Endothelial cell of umbilical vein (primary cell): ENCODE results near the gene GRIK1. TPM values are rescaled to one million over a fixed set of nuclear protein-coding genes. Genes with fewer than 3 reads are reported as not detected.

ENCODE experiments used
- BruUV-seq: library from RNA; stranded (reverse); fragments of 400-500 nt; replicated peaks from 2 replicates; lab custom pipeline; 2021; lab: Mats Ljungman, UMichigan
- CTCF ChIA-PET: fragments of 300-600, 350-600 bp; sonication (Branson Sonifier 250); formaldehyde crosslinking; loops from one replicate; lab custom pipeline; 2021; ENCODE audit warnings: antibody characterized with exemption, inconsistent platforms; lab: Charles Lee
- POLR2A ChIA-PET: fragments of 300-600, 350-600 bp; sonication (Branson Sonifier 250); formaldehyde crosslinking; loops from one replicate; lab custom pipeline; 2021; ENCODE audit warnings: antibody characterized with exemption, inconsistent platforms; lab: Charles Lee
- DNase-seq: peaks from one replicate; pipeline ENCODE4 v3.0.0-alpha.2; 2011; ENCODE audit warnings: low read depth, low spot score
- FAIRE-seq: peaks from 2 replicates; lab custom pipeline; 2011; peaks lifted over from hg19 to GRCh38; lab: Jason Lieb, UNC
- H2AFZ ChIP-seq: 2 replicates; pipeline ENCODE4 v1.6.0; 2012; ENCODE audit warnings: low read depth, low read length, control low read depth, inconsistent platforms
- H3K27ac ChIP-seq: 2 replicates; pipeline ENCODE4 v1.5.1; 2011; ENCODE audit warnings: low read depth, mild to moderate bottlenecking, control low read depth, low read length, moderate library complexity; ENCODE audit not compliant: insufficient read depth
- H3K27me3 ChIP-seq, 2 experiments: 2 replicates each; pipeline versions ENCODE4 v1.6.0 to v1.6.1; 2011; ENCODE audit warnings: low read length in 2 of 2, mixed read lengths in 1 of 2; ENCODE audit not compliant: control insufficient read depth in 2 of 2, insufficient read depth in 2 of 2
- H3K36me3 ChIP-seq, 2 experiments: 2 replicates in 1 of 2; 3 replicates in 1 of 2; pipeline ENCODE4 v1.5.1; 2011; ENCODE audit warnings: low read length in 2 of 2, mild to moderate bottlenecking in 1 of 2, moderate library complexity in 1 of 2; ENCODE audit not compliant: control insufficient read depth in 2 of 2, insufficient read depth in 2 of 2; ENCODE audit errors: extremely low read depth in 1 of 2
- H3K4me1 ChIP-seq: 3 replicates; pipeline ENCODE4 v1.5.1; 2011; ENCODE audit warnings: mild to moderate bottlenecking, low read length; ENCODE audit not compliant: control insufficient read depth, insufficient read depth; ENCODE audit errors: extremely low read depth
- H3K4me2 ChIP-seq: 2 replicates; pipeline ENCODE4 v1.6.1; 2011; ENCODE audit warnings: low read length, control low read depth, mixed read lengths; ENCODE audit not compliant: insufficient read depth
- H3K4me3 ChIP-seq, 3 experiments: fragments of 200-600 bp in 1 of 3; sonication (generic), shearing (Covaris generic) in 1 of 3; replicated peaks in 1 of 3; 2 replicates each; pipeline ENCODE4 v1.5.1; 2011 to 2016; ENCODE audit warnings: control low read depth in 3 of 3, low read length in 3 of 3, mild to moderate bottlenecking in 2 of 3, inconsistent platforms in 1 of 3, low read depth in 1 of 3, moderate library complexity in 1 of 3; ENCODE audit not compliant: insufficient read depth in 1 of 3
- H3K79me2 ChIP-seq: 2 replicates; pipeline ENCODE4 v1.6.0; 2012; ENCODE audit warnings: low read length, inconsistent platforms; ENCODE audit not compliant: control insufficient read depth, insufficient read depth
- H3K9ac ChIP-seq: replicated peaks from 2 replicates; pipeline ENCODE3; 2011; ENCODE audit warnings: low read length, control low read depth; ENCODE audit not compliant: insufficient read depth; ENCODE audit errors: extremely low read depth
- H3K9me1 ChIP-seq: replicated peaks from 3 replicates; pipeline ENCODE4 v1.6.0; 2011; ENCODE audit warnings: mild to moderate bottlenecking, low read length; ENCODE audit not compliant: control insufficient read depth, insufficient read depth; ENCODE audit errors: extremely low read depth
- H3K9me3 ChIP-seq: replicated peaks from 2 replicates; pipeline ENCODE4 v1.5.1; 2012; ENCODE audit warnings: low read length, inconsistent platforms; ENCODE audit not compliant: control insufficient read depth, insufficient read depth
- H4K20me1 ChIP-seq: replicated peaks from 2 replicates; pipeline ENCODE3; 2011; ENCODE audit warnings: mild to moderate bottlenecking, low read length; ENCODE audit not compliant: control insufficient read depth, insufficient read depth; ENCODE audit errors: extremely low read depth
- EZH2 ChIP-seq: IDR thresholded peaks from 2 replicates; pipeline ENCODE4 v1.6.1; 2012; ENCODE audit warnings: borderline replicate concordance, low read depth, mild to moderate bottlenecking, moderate library complexity, low read length, inconsistent platforms; ENCODE audit not compliant: severe bottlenecking
- FOS ChIP-seq: IDR thresholded peaks from 2 replicates; pipeline ENCODE4 v1.6.1; 2011; ENCODE audit warnings: mild to moderate bottlenecking, low read length, moderate library complexity, borderline replicate concordance; ENCODE audit not compliant: insufficient read depth
- GATA2 ChIP-seq: IDR thresholded peaks from 2 replicates; pipeline ENCODE4 v1.7.0; 2011; ENCODE audit warnings: low read depth, mild to moderate bottlenecking, moderate library complexity, mixed read lengths, low read length; ENCODE audit not compliant: insufficient read length, insufficient read depth
- JUN ChIP-seq: IDR thresholded peaks from 2 replicates; pipeline ENCODE4 v1.6.1; 2011; ENCODE audit warnings: borderline replicate concordance, low read depth; ENCODE audit not compliant: insufficient read length, insufficient read depth
- MYC ChIP-seq: IDR thresholded peaks from one replicate; pipeline ENCODE4 v1.6.1; 2011; ENCODE audit warnings: mild to moderate bottlenecking, low read depth, low read length
- POLR2A ChIP-seq: IDR thresholded peaks from 2 replicates; pipeline ENCODE4 v1.6.1; 2012; ENCODE audit warnings: low read depth, mild to moderate bottlenecking, control low read depth, low read length
- POLR2AphosphoS5 ChIP-seq: IDR thresholded peaks from 2 replicates; pipeline ENCODE4 v1.6.1; 2012; ENCODE audit warnings: low read depth, mild to moderate bottlenecking, control low read depth, low read length, moderate library complexity; ENCODE audit not compliant: insufficient read depth
- dilution Hi-C: fragments of 300-500 bp; cut with MboI; formaldehyde crosslinking; loops from one replicate; pipeline ENCODE4 v1.15.0; 2019; ENCODE audit warnings: low sequenced_read_pairs; ENCODE audit not compliant: extremely low pct_ligation_motif_present
- intact Hi-C: fragments of 100-400 bp; cut with micrococcal nuclease; formaldehyde crosslinking; loops from one replicate; pipeline ENCODE4 v1.10.0; 2022
- polyA plus RNA-seq, 4 experiments: library from polyadenylated mRNA; depleted of rRNA in 3 of 4; stranded (reverse) in 3 of 4; unstranded in 1 of 4; fragments of >200 nt; gene quantifications; 2 replicates each; pipeline versions ENCODE4 v1.2.1 to v1.2.3, GENCODE V29; 2011 to 2012; ENCODE audit warnings: missing spikeins in 1 of 4
- total RNA-seq: library from RNA; stranded (reverse); gene quantifications from 2 replicates; pipeline ENCODE4 v1.2.3, GENCODE V29; 2021
- TF ChIP-seq, protein P1 (sequence below): IDR thresholded peaks from 2 replicates; pipeline ENCODE4 v1.6.1; 2011; ENCODE audit not compliant: insufficient read depth, insufficient read length
- TF ChIP-seq, protein P2 (sequence below), 2 donors: IDR thresholded peaks; 1 replicate in 1 of 2; 2 replicates in 1 of 2; pipeline ENCODE4 v1.5.1; 2011; ENCODE audit warnings: low read length in 2 of 2, mild to moderate bottlenecking in 2 of 2, moderate library complexity in 2 of 2, control low read depth in 1 of 2, inconsistent platforms in 1 of 2, low read depth in 1 of 2; ENCODE audit not compliant: insufficient read depth in 1 of 2; ENCODE audit errors: extremely low read depth in 1 of 2

The GRIK1 gene
- total and polyA plus RNA-seq, 2 donors (not counting 3 experiments of a cell fraction or from before 2014, with no cell fraction given), result not detected

DNA sequence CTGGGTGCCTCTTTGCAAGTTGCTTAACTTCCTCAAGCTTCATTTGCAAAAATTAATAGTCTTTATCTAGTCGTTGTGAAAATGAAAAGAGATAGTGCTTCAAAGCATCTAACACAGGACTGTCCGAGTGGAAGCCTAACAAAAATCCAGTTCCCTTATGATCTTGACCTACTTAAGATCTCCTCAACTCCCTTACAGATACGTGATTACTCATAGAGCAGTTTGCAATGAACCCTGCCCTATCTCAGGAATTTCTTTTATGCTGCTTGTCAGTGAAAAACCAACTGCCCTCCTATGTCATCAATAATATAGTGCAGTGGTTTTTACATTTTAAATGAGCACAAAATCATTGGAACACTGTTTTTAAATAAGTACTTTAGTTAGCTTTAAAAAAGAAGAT is 326.8 kb downstream of the GRIK1 start:
- Histone ChIP-seq H3K79me2 (no peaks in the 10 kb centered on the region), H2AFZ (no peak overlapping the region), H3K9ac (no peak overlapping the region), H3K27ac (no peak overlapping the region), H3K4me2 (no peak overlapping the region), H3K4me1 (no peaks in the 10 kb centered on the region), H4K20me1 (no peaks in the 10 kb centered on the region), H3K9me1 (no peaks in the 10 kb centered on the region), H3K9me3 (no peaks in the 10 kb centered on the region), H3K27me3 (no peaks in the 10 kb centered on the region), H3K4me3 (no peak overlapping the region), H3K36me3 (no peaks in the 10 kb centered on the region)
- dilution Hi-C loops, result no loop called here
- no peak for FAIRE-seq
- intact Hi-C loops, result no loop called here
- TF ChIP-seq EZH2 (no peak), GATA2 (no peak), FOS (no peak), POLR2AphosphoS5 (no peak), MYC (no peak), JUN (no peak), POLR2A (no peak)
- TF ChIP-seq, protein P1, sequence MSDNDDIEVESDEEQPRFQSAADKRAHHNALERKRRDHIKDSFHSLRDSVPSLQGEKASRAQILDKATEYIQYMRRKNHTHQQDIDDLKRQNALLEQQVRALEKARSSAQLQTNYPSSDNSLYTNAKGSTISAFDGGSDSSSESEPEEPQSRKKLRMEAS, result no peak
- TF ChIP-seq, protein P2, sequence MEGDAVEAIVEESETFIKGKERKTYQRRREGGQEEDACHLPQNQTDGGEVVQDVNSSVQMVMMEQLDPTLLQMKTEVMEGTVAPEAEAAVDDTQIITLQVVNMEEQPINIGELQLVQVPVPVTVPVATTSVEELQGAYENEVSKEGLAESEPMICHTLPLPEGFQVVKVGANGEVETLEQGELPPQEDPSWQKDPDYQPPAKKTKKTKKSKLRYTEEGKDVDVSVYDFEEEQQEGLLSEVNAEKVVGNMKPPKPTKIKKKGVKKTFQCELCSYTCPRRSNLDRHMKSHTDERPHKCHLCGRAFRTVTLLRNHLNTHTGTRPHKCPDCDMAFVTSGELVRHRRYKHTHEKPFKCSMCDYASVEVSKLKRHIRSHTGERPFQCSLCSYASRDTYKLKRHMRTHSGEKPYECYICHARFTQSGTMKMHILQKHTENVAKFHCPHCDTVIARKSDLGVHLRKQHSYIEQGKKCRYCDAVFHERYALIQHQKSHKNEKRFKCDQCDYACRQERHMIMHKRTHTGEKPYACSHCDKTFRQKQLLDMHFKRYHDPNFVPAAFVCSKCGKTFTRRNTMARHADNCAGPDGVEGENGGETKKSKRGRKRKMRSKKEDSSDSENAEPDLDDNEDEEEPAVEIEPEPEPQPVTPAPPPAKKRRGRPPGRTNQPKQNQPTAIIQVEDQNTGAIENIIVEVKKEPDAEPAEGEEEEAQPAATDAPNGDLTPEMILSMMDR (IDR thresholded peaks at IDR 0.05; ENCODE audit: extremely low read depth in 1 of 2, insufficient read depth in 1 of 2, low read depth in 1 of 2, low read length in 2 of 2), result no peak
- no TSS peak for BruUV-seq
- ChIA-PET POLR2A (no interaction called here), CTCF (no interaction called here)
- no peak for DNase-seq
